NT2/D1 (cell line): Measurements from ENCODE around the gene C9orf72.

Experiments
- SUZ12 ChIP-seq: IDR thresholded peaks from 2 replicates; pipeline ENCODE4 v1.6.1; 2011; ENCODE audit not compliant: insufficient read length, insufficient read depth; ENCODE audit errors: extremely low read depth
- YY1 ChIP-seq: IDR thresholded peaks from 2 replicates; pipeline ENCODE4 v1.6.1; 2011; ENCODE audit not compliant: insufficient read length, insufficient read depth

DNA sequence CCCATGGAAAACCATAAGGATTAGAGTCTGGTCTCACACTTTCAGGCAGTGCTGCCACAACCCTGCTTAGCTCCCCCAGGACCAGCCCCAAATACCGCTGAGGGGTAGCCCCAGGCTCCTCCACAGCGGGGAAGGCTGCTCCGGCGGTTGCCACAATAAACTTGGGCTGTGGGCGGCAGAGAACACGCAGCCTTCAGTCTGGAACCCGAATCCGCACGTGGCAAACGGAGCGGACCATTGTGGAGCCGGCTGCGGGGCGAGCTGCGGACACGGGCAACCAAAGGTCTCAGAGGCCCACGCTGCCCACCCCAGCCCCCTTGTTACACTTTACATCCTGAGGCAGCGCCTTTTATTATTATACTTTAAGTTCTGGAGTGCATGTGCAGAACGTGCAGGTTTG lies 37.3 kb upstream of the C9orf72 start:
- TF ChIP-seq SUZ12: no peak
- TF ChIP-seq YY1: no peak
